Endothelial cell (in vitro differentiated cells): ENCODE measurements around the gene SNX1. TPM values are rescaled to one million over a fixed set of nuclear protein-coding genes. Genes with fewer than 3 reads are reported as not detected.

ENCODE experiments used
- DNase-seq: peaks from one replicate; pipeline ENCODE4 v3.0.0; 2021; ENCODE audit warnings: low spot score
- H3K27ac Mint-ChIP-seq: one replicate; pipeline ENCODE4 v1.8.0; 2021; ENCODE audit warnings: mixed read lengths, inconsistent platforms; ENCODE audit not compliant: unreplicated experiment
- H3K27me3 Mint-ChIP-seq: one replicate; pipeline ENCODE4 v1.8.0; 2021; ENCODE audit warnings: mild to moderate bottlenecking, moderate library complexity, mixed read lengths, inconsistent platforms; ENCODE audit not compliant: unreplicated experiment
- H3K36me3 Mint-ChIP-seq: one replicate; pipeline ENCODE4 v1.8.0; 2021; ENCODE audit warnings: mild to moderate bottlenecking, low read depth, mixed read lengths, inconsistent platforms; ENCODE audit not compliant: unreplicated experiment
- H3K4me1 Mint-ChIP-seq: one replicate; pipeline ENCODE4 v1.8.0; 2021; ENCODE audit warnings: mild to moderate bottlenecking, mixed read lengths, inconsistent platforms; ENCODE audit not compliant: unreplicated experiment
- H3K4me3 Mint-ChIP-seq: one replicate; pipeline ENCODE4 v1.8.0; 2021; ENCODE audit warnings: mild to moderate bottlenecking, mixed read lengths, inconsistent platforms; ENCODE audit not compliant: unreplicated experiment
- H3K9me3 Mint-ChIP-seq: one replicate; pipeline ENCODE4 v1.8.0; 2021; ENCODE audit warnings: mixed read lengths, inconsistent platforms; ENCODE audit not compliant: unreplicated experiment
- total RNA-seq: library from RNA; stranded (reverse); fragmentation: NEBNext Ultra II Directional; extraction: Animal tissue kit (Norgen Biotek cat#: 25700); gene quantifications from one replicate; pipeline ENCODE4 v1.2.1, GENCODE V29; 2021; ENCODE audit not compliant: unreplicated experiment
- TF ChIP-seq, protein P1 (sequence below): fragments of 200-600 bp; sonication (generic); IDR thresholded peaks from one replicate; pipeline ENCODE4 v1.5.0; 2021; ENCODE audit warnings: antibody characterized with exemption; ENCODE audit not compliant: unreplicated experiment

SNX1 gene
- total RNA-seq, 1 donor from 2014 or later: 128 TPM

GRCh38 chr15:64157599-64158125 is 61.9 kb downstream of the SNX1 start:
- H3K36me3 Mint-ChIP-seq: peaks cover 40% of the 10 kb centered on the region

DNA sequence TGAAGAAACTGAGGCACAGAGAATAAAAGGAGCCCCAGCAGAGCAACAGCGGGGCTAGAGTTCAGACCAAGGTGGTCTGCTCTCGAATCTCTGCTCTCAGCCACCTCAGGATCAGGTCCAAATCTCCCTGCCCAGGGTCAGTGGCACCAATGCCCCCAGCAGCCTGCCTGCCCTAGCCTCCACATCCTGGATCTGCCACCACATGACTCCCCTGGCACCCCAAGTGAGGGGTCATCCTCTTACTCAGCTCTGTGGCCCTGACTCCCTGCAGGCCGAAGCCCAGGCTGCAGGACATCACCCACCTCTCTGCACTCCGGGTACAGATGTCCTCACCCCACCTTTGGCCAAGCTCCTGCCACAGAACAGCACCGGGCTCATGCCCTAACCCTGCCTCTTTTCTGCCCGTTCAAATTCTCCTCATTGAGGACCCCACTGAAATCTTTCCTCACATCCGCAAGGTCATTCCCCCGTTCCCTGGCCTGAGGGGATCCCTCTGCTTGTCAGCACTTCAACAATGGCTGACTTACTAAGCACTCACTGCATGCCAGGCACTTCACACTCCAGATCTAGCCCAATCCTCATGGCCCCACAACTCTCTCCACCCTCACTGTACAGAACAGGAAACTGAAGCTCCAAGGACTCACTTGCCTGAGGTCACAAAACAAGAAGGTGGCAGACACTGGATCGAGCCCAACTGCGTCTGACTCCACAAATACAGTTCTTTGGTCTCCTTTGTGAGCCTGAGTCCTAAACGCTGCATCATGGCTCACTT is 62.8 kb downstream of the SNX1 start:
- H3K4me3 Mint-ChIP-seq: peak overlapping the region; percentile 56
- H3K36me3 Mint-ChIP-seq: peaks cover 41% of the 10 kb centered on the region
- no peak overlapping the region for H3K27ac Mint-ChIP-seq

More at GRCh38 chr15:64157599-64158125, 61.9 kb downstream of the SNX1 start:
- TF ChIP-seq, protein P1, sequence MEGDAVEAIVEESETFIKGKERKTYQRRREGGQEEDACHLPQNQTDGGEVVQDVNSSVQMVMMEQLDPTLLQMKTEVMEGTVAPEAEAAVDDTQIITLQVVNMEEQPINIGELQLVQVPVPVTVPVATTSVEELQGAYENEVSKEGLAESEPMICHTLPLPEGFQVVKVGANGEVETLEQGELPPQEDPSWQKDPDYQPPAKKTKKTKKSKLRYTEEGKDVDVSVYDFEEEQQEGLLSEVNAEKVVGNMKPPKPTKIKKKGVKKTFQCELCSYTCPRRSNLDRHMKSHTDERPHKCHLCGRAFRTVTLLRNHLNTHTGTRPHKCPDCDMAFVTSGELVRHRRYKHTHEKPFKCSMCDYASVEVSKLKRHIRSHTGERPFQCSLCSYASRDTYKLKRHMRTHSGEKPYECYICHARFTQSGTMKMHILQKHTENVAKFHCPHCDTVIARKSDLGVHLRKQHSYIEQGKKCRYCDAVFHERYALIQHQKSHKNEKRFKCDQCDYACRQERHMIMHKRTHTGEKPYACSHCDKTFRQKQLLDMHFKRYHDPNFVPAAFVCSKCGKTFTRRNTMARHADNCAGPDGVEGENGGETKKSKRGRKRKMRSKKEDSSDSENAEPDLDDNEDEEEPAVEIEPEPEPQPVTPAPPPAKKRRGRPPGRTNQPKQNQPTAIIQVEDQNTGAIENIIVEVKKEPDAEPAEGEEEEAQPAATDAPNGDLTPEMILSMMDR: no peak
- no peak for DNase-seq
- Mint-ChIP-seq H3K27me3 (peaks cover 16% of the 10 kb centered on the region), H3K4me3 (peak overlapping the region; percentile 6), H3K9me3 (no peaks in the 10 kb centered on the region), H3K27ac (peak overlapping the region; percentile 31), H3K4me1 (peaks cover 28% of the 10 kb centered on the region)

GRCh38 chr15:64161688-64162477 is 66.1 kb downstream of the SNX1 start:
- DNase-seq: no peak
- Mint-ChIP-seq H3K4me3 (peak overlapping the region; percentile 97), H3K36me3 (peaks cover 37% of the 10 kb centered on the region), H3K27ac (peak overlapping the region; percentile 86), H3K27me3 (peaks cover 14% of the 10 kb centered on the region), H3K4me1 (peaks cover 43% of the 10 kb centered on the region), H3K9me3 (no peaks in the 10 kb centered on the region)
- TF ChIP-seq, protein P1: no peak

More for the DNA sequence above, 62.8 kb downstream of the SNX1 start:
- Mint-ChIP-seq H3K9me3 (no peaks in the 10 kb centered on the region), H3K4me1 (peaks cover 31% of the 10 kb centered on the region), H3K27me3 (peaks cover 17% of the 10 kb centered on the region)
- TF ChIP-seq, protein P1: no peak
- no peak for DNase-seq

GRCh38 chr15:64162478-64162868 is 66.7 kb downstream of the SNX1 start:
- Mint-ChIP-seq H3K27me3 (peaks cover 14% of the 10 kb centered on the region), H3K4me3 (peak overlapping the region; percentile 97), H3K27ac (peak overlapping the region; percentile 86), H3K36me3 (peaks cover 37% of the 10 kb centered on the region), H3K9me3 (no peaks in the 10 kb centered on the region), H3K4me1 (peaks cover 47% of the 10 kb centered on the region)
- DNase-seq: no peak
- TF ChIP-seq, protein P1: no peak
